Progenitor cell of endocrine pancreas (in vitro differentiated cells): Measurements from ENCODE around the gene TMEM129. TPM values are rescaled to one million over a fixed set of nuclear protein-coding genes. Genes with fewer than 3 reads are reported as not detected.

Experiments used
- DNase-seq: peaks from one replicate; pipeline ENCODE4 v3.0.0; 2021; ENCODE audit warnings: low spot score; ENCODE audit not compliant: unreplicated experiment
- H3K27ac Mint-ChIP-seq: 2 replicates; pipeline ENCODE4 v1.8.0; 2021; ENCODE audit warnings: mild to moderate bottlenecking, moderate library complexity, mixed read lengths
- H3K27me3 Mint-ChIP-seq: 2 replicates; pipeline ENCODE4 v1.8.0; 2021; ENCODE audit warnings: mixed read lengths
- H3K36me3 Mint-ChIP-seq: 2 replicates; pipeline ENCODE4 v1.8.0; 2022; ENCODE audit warnings: mixed read lengths; ENCODE audit not compliant: insufficient read depth
- H3K4me1 Mint-ChIP-seq: 2 replicates; pipeline ENCODE4 v1.8.0; 2021; ENCODE audit warnings: low read depth, mixed read lengths
- H3K4me3 Mint-ChIP-seq: 2 replicates; pipeline ENCODE4 v1.8.0; 2021; ENCODE audit warnings: low read depth, mild to moderate bottlenecking, moderate library complexity, mixed read lengths
- H3K9me3 Mint-ChIP-seq: 2 replicates; pipeline ENCODE4 v1.8.0; 2021; ENCODE audit warnings: low read depth, mixed read lengths
- total RNA-seq: library from RNA; stranded (reverse); gene quantifications from 2 replicates; pipeline ENCODE4 v1.2.1, GENCODE V29; 2021
- TF ChIP-seq, protein P1 (sequence below): fragments of 200-600 bp; sonication (generic); IDR thresholded peaks from one replicate; pipeline ENCODE4 v1.5.0; 2021; ENCODE audit warnings: antibody characterized with exemption, mild to moderate bottlenecking; ENCODE audit not compliant: unreplicated experiment

The TMEM129 gene
- total RNA-seq, 1 donor from 2014 or later: 30.0 TPM

DNA sequence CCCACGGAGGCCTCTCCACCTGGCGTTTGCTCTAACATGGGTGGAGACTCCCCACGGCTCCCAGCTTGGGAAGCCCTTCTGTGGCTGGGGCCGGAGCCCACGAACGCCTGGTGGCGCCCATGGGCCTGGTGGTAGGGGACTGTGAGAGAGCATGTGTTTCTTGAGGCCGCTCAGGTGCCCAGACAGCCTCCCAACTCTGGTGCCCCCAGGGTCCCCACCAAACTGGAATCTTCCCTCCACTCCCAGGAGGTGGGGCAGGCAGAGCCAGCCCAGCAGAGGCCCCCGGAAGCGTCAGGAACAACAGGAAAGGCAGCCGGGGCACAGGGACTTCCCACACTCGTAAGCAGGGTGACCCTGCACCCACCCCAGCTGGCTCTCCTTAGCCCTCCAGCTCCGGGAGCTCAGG lies 38.7 kb upstream of the TMEM129 start:
- Mint-ChIP-seq H3K9me3 (no peaks in the 10 kb centered on the region), H3K36me3 (no peaks in the 10 kb centered on the region), H3K4me3 (no peak overlapping the region), H3K27me3 (no peaks in the 10 kb centered on the region), H3K4me1 (peaks cover 10% of the 10 kb centered on the region), H3K27ac (no peak overlapping the region)
- no peak for DNase-seq
- TF ChIP-seq, protein P1, sequence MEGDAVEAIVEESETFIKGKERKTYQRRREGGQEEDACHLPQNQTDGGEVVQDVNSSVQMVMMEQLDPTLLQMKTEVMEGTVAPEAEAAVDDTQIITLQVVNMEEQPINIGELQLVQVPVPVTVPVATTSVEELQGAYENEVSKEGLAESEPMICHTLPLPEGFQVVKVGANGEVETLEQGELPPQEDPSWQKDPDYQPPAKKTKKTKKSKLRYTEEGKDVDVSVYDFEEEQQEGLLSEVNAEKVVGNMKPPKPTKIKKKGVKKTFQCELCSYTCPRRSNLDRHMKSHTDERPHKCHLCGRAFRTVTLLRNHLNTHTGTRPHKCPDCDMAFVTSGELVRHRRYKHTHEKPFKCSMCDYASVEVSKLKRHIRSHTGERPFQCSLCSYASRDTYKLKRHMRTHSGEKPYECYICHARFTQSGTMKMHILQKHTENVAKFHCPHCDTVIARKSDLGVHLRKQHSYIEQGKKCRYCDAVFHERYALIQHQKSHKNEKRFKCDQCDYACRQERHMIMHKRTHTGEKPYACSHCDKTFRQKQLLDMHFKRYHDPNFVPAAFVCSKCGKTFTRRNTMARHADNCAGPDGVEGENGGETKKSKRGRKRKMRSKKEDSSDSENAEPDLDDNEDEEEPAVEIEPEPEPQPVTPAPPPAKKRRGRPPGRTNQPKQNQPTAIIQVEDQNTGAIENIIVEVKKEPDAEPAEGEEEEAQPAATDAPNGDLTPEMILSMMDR: no peak

DNA sequence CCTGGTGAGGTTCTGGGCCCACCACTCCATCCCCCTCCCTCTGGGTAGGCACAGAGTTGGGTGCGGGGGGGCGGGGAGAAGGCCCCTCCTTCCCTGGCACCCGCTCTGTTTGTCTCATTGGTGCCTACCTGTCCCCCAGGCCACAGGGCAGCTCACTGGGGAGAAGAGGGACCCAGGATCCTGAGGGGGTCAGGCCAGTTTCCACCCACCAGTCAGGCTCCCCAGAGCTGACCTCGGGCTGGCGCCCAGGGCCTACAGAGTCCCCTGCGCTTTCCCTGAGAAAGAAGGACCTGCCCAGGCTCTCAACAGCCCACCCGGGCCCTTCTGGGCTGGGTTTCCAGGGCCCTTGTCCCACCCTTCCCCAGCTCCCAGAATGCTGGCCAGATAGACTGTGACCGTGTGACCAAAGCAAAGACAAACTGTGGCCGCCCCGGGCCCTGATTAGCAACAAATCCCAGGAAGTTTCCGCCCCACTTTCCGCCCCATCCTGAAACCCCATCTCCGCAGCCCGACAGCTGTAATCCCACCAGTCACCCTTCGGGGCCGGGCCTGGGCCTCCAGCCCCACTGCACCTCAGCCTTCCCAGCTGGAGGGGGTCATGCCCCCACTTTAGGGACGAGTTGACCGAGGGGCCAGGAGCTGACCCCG lies 38.2 kb upstream of the TMEM129 start:
- no peaks in the 10 kb centered on the region for H3K27me3 Mint-ChIP-seq
- H3K9me3 Mint-ChIP-seq: no peaks in the 10 kb centered on the region
- peak overlapping the region; percentile 78 for H3K27ac Mint-ChIP-seq
- H3K4me1 Mint-ChIP-seq: peaks cover 10% of the 10 kb centered on the region
- no peak for DNase-seq
- TF ChIP-seq, protein P1: no peak
- no peaks in the 10 kb centered on the region for H3K36me3 Mint-ChIP-seq
- H3K4me3 Mint-ChIP-seq: no peak overlapping the region

GRCh38 chr4:1758306-1759121 lies 37.4 kb upstream of the TMEM129 start:
- DNase-seq: no peak
- peaks cover 7% of the 10 kb centered on the region for H3K4me1 Mint-ChIP-seq
- no peak overlapping the region for H3K27ac Mint-ChIP-seq
- H3K4me3 Mint-ChIP-seq: no peak overlapping the region
- H3K9me3 Mint-ChIP-seq: no peaks in the 10 kb centered on the region
- no peaks in the 10 kb centered on the region for H3K27me3 Mint-ChIP-seq
- TF ChIP-seq, protein P1: no peak
- no peaks in the 10 kb centered on the region for H3K36me3 Mint-ChIP-seq

- no peak for DNase-seq
- Mint-ChIP-seq H3K4me1 (peaks cover 7% of the 10 kb centered on the region), H3K27me3 (no peaks in the 10 kb centered on the region), H3K27ac (no peak overlapping the region), H3K4me3 (no peak overlapping the region), H3K9me3 (no peaks in the 10 kb centered on the region), H3K36me3 (no peaks in the 10 kb centered on the region)
- TF ChIP-seq, protein P1: no peak
These were observed 36.7 kb upstream of the TMEM129 start for GRCh38 chr4:1757836-1758235.

GRCh38 chr4:1756893-1757779 lies 36.0 kb upstream of the TMEM129 start:
- Mint-ChIP-seq H3K36me3 (no peaks in the 10 kb centered on the region), H3K4me3 (no peak overlapping the region), H3K4me1 (peaks cover 6% of the 10 kb centered on the region), H3K27ac (no peak overlapping the region), H3K9me3 (no peaks in the 10 kb centered on the region), H3K27me3 (no peaks in the 10 kb centered on the region)
- DNase-seq: no peak
- TF ChIP-seq, protein P1: no peak
